ENCODE results near the gene CAMK1D.

Gene CAMK1D

DNA sequence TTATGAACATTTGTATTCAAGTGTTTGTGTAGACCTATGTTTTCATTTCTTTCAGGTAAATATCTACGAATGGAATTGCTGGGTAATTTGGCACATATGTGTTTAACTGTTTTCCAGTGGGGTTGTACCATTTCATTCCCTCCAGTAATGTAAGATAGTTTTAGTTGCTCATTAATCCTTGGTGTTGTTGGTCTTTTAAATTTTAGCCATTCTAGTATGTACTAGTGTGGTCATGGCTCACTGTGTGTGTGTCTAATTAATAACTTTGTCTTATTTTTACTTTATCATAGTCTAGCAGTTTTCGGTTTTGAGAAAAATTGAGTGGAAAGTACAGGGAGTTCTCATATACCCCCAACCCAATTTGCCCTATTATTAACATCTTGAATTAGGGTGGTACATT lies 278.8 kb downstream of the CAMK1D start:
- no peak for DNase-seq (ENCODE audit: low read depth, low spot score)

DNA sequence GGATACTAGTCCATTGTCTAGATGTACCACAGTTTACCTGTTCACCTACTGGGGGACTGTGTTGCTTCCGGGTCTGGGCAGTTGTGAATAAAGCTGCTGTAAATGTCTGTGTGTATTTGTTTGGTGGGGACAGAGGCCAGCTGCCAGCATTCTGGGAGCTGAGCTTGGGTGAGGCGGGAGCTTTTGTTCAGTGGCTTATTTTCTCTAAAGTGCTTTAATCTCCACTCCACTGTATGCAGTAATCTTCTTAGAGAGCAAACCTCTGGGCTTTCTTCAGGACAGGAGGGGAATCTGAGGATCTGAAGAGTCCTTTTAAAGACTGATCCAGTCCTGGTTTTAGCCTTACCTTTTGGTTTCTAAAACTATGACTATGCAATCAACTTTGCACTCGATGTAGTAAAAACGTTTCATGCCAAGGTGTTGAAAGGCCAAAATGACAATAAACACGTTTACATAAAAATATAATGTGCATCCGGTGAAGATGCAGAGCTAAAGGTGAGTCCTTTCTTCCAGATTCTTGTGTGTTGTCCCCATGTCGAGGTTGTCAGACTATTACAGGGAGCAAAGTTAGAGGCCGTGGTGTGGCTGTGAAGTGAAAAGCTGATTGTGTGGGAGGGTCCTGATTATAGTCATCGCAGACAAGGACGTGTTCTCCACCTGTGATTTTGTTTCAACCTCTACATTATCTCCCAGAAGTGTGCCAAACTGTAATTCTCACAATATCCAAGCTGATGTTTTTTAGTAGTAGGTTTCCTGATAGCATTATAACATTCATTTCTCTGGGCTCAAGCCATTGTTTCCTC lies 279.8 kb downstream of the CAMK1D start:
- DNase-seq (ENCODE audit: low read depth, low spot score) = no peak

- DNase-seq (ENCODE audit: low read depth, low spot score) = no peak
These were observed 280.4 kb downstream of the CAMK1D start for GRCh38 chr10:12629767-12630165.

DNA sequence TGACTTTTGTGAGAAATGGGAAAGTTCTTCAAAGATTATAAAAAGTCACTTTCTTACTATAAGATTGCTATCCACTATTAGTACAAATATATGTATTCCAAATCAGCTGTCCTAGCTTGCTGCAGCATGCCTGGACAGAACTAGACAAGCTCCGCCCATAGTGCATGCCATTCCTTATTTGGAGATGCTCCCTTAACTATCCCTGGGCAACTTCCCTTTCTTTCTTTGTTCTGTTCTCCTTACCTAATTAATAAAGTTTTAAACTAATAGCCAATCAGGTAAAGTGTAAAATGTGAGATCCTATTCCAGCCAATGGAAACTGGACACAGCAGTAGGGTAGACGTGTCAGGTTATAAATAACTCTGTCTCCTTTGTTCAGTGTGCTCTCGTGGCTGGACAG lies 281.9 kb downstream of the CAMK1D start:
- DNase-seq (ENCODE audit: low read depth, low spot score) = no peak

DNA sequence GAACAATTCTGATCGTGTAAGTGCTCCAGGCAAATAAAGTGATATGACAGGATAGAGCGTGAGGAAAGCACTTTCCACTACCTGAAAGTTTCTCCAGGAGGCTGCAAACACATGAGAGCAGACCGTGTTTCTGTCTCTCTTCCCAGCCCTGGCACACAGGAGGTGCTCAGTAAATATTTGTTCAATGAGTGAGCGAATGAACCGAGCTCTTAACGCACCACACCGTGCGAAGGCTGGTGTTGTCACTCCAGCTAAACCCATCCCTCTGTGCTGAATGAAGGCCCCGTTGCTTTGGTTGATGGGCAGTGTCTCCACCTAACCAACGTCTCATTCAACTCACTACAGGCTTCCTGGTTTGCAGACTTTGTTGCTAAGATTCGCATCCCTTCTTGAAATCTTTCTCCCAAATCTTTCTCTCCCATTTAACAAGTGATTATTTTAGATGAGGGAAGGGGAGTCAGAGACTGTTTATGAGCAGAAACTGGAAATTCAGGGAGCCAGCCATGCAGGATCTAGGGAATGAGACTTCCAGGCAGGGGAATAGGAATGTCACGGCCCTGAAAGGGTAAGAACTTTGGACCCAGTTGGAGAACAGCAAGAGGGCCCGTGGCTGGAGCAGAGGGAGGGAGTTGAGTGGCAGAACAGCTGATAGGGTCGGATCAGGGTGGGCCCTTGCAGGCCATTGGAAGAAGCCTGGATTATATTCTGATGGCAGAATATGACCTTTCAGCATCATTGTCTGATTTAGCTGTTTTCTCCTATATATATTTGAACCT lies 282.6 kb downstream of the CAMK1D start:
- no peak for DNase-seq (ENCODE audit: low read depth, low spot score)

DNA sequence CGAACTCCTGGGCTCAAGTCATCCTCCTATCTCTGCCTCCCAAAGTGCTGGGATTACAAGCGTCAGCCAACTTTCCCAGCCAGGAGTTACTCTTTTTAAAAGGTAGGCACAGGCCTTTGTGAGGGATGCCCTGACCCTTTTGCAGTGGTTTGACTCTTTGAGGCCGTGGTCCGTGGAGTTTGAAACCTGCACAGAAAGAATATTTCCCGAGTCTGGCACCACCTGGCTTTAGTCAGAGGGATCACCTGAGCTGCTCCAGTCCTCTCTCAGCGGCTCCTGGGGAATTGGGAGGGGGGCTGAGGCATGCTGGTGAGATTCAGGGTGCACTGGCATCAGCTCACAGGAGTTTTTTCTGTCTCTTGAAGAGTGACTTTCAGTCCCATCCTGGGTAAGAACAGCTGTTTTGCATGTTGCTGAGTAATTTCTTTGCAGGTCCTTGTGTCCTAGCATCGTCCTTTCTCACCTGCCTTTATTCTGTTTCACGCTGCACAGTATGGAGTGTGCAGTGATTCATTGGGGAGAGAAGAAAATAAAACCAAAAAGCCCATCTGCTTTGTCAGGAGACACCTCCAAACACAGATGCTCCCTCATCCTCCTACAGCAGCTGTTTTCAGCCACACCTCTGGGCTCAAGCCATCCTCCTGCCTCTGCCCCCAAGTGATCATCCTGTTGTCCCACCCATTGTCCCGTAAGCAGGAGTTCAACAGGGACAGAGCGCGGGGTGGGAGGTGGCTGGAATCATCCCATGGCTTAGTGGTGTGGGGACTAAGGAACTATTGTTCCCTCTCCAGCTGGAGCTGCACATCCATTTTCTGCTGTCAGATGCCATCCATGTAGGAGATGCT lies 284.7 kb downstream of the CAMK1D start:
- no peak for DNase-seq (ENCODE audit: low read depth, low spot score)

- no peak for DNase-seq (ENCODE audit: low read depth, low spot score)
These were observed 285.2 kb downstream of the CAMK1D start for GRCh38 chr10:12634621-12634931.

DNA sequence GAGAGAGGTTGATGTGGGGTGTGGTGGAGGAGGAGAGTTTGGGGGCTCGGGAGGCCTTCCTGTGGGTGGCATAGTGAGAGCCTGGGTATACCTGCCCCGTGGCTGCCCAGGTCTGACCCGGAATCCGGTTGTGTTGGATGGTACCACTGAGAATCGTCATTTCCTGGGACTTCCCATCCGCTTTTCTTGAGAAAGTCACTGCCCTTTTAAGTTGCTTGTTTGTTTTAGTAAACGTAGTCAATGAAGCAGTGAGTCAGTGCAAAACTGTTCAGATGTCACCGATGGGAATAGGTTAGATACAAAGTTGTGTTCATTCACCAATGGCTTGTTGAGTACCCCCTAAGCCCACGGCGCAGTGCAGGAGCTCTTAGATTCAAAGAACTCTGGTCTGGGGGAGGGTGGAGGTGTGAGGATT lies 285.8 kb downstream of the CAMK1D start:
- DNase-seq (ENCODE audit: low read depth, low spot score) = no peak

GRCh38 chr10:12636571-12636970 lies 287.2 kb downstream of the CAMK1D start:
- no peak for DNase-seq (ENCODE audit: low read depth, low spot score)

DNA sequence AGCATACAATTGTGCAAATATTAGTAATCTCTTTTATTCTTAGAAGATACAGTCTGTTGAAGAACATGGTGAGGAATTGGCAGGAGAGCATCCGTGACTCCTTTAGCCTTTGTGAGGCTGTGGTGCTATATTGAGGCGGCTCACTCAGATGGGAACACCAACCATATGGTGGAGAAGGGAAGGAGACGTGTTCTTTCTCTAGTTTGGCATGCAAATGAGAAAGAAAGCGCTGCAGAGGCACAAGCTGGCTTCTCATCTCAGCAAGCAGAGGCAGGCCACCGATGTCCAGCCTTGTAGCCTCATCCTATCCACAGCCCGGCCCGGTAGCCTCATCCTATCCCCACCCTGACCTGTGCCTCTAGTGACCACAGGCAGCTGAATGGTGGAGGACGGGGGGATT lies 288.3 kb downstream of the CAMK1D start:
- DNase-seq (ENCODE audit: low read depth, low spot score) = no peak

DNA sequence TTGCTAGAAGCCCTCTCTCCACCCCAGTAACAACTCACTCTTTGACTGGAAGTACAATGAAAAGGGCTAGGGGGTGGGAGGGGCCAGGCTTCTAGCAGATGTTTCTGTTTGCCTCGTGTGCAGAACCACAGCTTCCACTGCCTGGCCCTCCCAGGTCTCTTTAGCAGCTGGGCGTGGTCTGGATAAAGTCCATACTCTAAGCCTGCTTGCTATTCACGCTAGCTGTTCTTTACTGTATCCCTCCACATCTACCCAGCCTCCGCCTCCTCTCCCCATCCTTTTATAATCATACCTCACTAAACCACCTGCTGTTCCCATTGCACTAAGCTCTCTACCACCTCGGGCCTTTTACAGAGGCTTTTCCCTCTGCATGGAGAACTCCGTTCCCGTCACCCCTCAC lies 288.8 kb downstream of the CAMK1D start:
- DNase-seq (ENCODE audit: low read depth, low spot score) = no peak

DNA sequence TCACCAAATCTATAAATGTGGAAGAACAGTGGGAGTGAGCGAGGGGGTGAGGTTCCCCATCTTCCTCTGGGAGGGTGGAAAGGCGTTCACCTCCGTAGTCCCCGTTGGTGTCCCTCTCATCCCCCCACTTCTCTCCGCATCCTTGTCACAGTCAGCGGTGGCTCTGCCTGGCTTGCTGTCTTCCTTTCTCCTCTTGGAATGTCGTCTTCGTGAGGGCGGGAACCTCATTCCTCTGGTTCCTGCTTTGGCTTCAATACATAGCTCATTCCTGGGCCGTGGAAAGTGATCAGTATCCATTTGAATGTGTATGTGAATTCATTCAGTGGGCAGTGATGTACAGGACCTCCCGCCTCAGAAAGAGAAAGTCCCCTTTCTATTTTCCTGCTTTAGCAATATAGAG lies 289.4 kb downstream of the CAMK1D start:
- no peak for DNase-seq (ENCODE audit: low read depth, low spot score)

- no peak for DNase-seq (ENCODE audit: low read depth, low spot score)
These were observed 290.9 kb downstream of the CAMK1D start for GRCh38 chr10:12639996-12640944.

GRCh38 chr10:12642036-12642435 lies 292.7 kb downstream of the CAMK1D start:
- DNase-seq (ENCODE audit: low read depth, low spot score) = no peak

DNA sequence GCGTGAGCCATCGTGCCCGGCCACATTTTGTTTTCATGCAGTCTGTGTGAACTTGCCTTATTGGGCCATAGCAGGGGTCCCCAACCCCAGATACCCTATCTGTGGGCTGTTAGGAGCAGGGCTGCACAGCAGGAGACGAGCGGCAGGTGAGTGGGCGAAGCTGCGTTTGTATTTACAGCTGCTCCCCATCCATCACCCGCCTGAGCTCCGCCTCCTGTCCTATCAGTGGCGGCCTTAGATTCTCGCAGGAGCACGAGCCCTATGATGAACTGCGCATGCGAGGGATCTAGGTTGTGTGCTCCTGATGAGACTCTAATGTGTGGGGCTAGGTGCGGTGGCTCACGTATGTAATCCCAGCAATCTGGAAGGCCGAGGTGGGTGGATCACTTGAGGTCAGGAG lies 293.9 kb downstream of the CAMK1D start:
- DNase-seq (ENCODE audit: low read depth, low spot score) = no peak

- no peak for DNase-seq (ENCODE audit: low read depth, low spot score)
These were observed 295.2 kb downstream of the CAMK1D start for GRCh38 chr10:12644380-12645144.

- no peak for DNase-seq (ENCODE audit: low read depth, low spot score)
These were observed 296.1 kb downstream of the CAMK1D start for GRCh38 chr10:12645449-12645848.

GRCh38 chr10:12649012-12649584 lies 299.8 kb downstream of the CAMK1D start:
- no peak for DNase-seq (ENCODE audit: low read depth, low spot score)

DNA sequence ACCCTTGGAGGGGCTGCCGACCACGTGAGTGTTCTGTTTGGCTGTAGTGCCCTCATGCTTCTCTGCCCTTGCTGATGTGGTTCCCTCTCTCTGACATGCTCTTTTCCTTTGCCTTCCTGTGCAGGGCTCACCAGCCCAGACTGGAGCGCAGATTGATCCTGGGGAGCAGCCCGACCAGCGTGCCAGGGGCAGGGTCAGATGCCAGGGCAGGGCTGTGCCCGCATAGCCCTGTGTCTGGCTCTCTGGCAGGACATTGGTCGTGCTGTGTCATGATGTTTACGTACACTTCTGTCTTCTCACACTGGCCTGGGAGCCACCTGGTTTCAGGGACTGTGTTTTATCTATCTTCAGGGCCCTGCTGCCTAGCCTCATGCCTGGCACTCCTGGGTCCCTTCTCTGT lies 300.8 kb downstream of the CAMK1D start:
- no peak for DNase-seq (ENCODE audit: low read depth, low spot score)
